ENCODE measurements around the gene LARP4B.

LARP4B gene

DNA sequence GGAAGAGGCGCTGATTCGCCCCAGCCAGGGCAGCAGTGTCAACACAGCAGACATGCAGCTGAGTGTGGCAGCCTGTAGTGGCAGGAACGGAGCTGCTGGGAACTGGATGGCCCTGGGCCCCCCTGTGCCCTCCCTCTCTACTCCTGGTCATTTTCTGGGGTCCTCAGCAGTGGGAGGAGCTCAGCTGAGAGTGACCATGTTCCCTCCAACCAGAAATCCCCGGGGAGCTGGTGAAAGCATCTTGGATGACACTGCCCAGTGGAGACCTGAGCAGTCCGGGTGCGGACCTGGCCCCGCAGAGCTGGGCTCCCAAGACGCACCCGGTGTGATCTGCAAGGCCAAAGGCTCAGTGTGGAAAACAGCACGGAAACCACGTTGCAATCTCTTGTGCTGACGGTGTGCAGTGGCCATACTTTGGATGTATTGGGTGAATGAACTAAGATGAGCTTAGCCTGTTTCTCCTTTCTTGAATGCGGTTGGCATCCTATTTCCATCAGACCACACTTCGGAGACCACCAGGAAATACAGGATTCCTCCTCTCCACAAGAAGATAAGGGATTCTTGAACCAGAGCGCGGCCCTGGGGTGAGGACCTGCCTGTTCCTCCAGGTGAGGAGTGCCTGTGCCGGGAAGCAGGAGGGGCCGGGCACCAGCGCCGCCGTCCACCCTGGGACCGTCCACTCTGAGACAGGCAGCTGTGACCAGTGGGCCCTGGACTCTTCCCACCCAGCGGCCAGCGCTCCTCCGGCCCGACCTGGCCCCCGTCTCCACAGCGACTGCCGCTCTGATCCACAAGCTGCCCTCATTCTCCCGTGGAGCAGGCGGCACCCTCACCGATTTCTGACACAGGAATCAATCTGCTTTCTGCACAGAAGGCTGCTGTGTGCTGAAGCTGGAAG, 148.5 kb downstream of the LARP4B start:
- Histone ChIP-seq H3K4me3 (ENCODE audit: low read depth, low read length) (no peak overlapping the region), H3K27ac (ENCODE audit: extremely low read depth, low read depth, low read length) (no peak overlapping the region), H3K36me3 (ENCODE audit: control insufficient read depth in 2 of 2, insufficient read depth in 1 of 2, low read length in 2 of 2) (no peaks in the 10 kb centered on the region), H3K4me1 (ENCODE audit: control insufficient read depth, insufficient read depth, low read length) (no peaks in the 10 kb centered on the region), H3K9me3 (ENCODE audit: control insufficient read depth, insufficient read depth, low read depth, low read length) (no peaks in the 10 kb centered on the region)
- POLR2A ChIA-PET: no interaction called here
- CTCF ChIA-PET: no interaction called here
- TF ChIP-seq ZNF140 (tag by site-specific recombination; IDR thresholded peaks at IDR 0.05): no peak
- no peak for TF ChIP-seq ZNF19 (tag by site-specific recombination; IDR thresholded peaks at IDR 0.05; ENCODE audit: low read depth)
- no peak for TF ChIP-seq ZNF138 (tag by site-specific recombination; IDR thresholded peaks at IDR 0.05; ENCODE audit: borderline replicate concordance)
- no peak for TF ChIP-seq ZNF548 (tag by site-specific recombination; IDR thresholded peaks at IDR 0.05)
- TF ChIP-seq ZNF121 (tag by site-specific recombination; IDR thresholded peaks at IDR 0.05): no peak
- TF ChIP-seq ZNF394 (tag by site-specific recombination; IDR thresholded peaks at IDR 0.05; ENCODE audit: borderline replicate concordance): no peak
- TF ChIP-seq YY1 (tag by site-specific recombination; IDR thresholded peaks at IDR 0.05): no peak
- TF ChIP-seq ZNF391 (tag by site-specific recombination; IDR thresholded peaks at IDR 0.05; ENCODE audit: borderline replicate concordance, low read depth): no peak
- TF ChIP-seq, protein P1, sequence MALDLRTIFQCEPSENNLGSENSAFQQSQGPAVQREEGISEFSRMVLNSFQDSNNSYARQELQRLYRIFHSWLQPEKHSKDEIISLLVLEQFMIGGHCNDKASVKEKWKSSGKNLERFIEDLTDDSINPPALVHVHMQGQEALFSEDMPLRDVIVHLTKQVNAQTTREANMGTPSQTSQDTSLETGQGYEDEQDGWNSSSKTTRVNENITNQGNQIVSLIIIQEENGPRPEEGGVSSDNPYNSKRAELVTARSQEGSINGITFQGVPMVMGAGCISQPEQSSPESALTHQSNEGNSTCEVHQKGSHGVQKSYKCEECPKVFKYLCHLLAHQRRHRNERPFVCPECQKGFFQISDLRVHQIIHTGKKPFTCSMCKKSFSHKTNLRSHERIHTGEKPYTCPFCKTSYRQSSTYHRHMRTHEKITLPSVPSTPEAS (tag by site-specific recombination; IDR thresholded peaks at IDR 0.05): no peak
- no peak for TF ChIP-seq BCL11B (tag by site-specific recombination; IDR thresholded peaks at IDR 0.05; ENCODE audit: low read depth)

DNA sequence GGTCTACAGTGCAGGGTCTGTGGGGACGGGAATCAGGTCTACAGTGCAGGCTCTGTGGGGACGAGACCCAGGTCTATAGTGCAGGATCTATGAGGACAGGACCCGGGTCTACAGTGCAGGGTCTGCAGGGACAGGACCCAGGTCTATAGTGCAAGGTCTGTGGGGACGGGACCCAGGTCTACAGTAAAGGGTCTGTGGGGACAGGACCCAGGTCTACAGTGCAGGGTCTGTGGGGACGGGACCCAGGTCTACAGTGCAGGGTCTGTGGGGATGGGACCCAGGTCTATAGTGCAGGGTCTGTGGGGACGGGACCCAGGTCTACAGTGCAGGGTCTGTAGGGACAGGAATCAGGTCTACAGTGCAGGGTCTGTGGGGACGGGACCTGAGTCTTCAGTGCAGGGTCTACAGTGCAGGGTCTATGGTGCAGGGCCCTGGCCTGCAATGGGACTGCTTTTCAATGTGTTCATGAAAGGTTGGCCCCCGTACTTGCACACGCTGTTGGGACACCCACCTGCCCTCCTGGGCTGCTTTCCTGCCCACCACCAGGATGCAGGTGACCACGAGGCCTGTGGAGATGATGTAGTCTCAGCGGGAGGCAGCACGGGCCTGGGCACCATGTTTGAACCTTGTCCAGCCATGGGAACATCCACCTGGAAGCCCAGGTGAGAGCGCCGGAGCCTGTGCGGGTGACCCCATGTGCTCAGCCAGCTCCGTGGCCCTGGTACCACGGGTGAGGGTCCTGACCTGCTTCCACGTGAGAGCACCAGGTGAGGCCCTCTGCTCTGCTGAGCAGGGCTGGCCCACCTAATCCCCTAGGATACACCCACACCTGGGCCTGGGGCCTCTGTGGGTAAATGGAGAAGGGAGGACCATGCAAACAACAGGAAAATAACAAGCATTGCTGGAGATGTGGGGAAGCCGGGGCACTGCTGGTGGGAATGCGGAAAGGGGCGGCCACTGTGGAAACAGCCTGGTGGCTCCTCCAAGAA, 150.7 kb downstream of the LARP4B start:
- ChIA-PET CTCF (no interaction called here), POLR2A (no interaction called here)
- Histone ChIP-seq H3K4me1 (ENCODE audit: control insufficient read depth, insufficient read depth, low read length) (no peaks in the 10 kb centered on the region), H3K27ac (ENCODE audit: extremely low read depth, low read depth, low read length) (no peak overlapping the region), H3K4me3 (ENCODE audit: low read depth, low read length) (no peak overlapping the region), H3K9me3 (ENCODE audit: control insufficient read depth, insufficient read depth, low read depth, low read length) (no peaks in the 10 kb centered on the region), H3K36me3 (ENCODE audit: control insufficient read depth in 2 of 2, insufficient read depth in 1 of 2, low read length in 2 of 2) (no peaks in the 10 kb centered on the region)
- TF ChIP-seq BCL11A (tag by site-specific recombination; IDR thresholded peaks at IDR 0.05; ENCODE audit: low read depth) (no peak), ZNF548 (tag by site-specific recombination; IDR thresholded peaks at IDR 0.05) (no peak), ZNF16 (tag by site-specific recombination; IDR thresholded peaks at IDR 0.05; ENCODE audit: low read depth) (no peak), REPIN1 (tag by site-specific recombination; IDR thresholded peaks at IDR 0.05; ENCODE audit: low read depth) (no peak), ZNF10 (tag by site-specific recombination; IDR thresholded peaks at IDR 0.05) (peak; percentile 63), ZNF621 (tag by site-specific recombination; IDR thresholded peaks at IDR 0.05) (no peak), ZNF223 (tag by site-specific recombination; IDR thresholded peaks at IDR 0.05) (no peak)

DNA sequence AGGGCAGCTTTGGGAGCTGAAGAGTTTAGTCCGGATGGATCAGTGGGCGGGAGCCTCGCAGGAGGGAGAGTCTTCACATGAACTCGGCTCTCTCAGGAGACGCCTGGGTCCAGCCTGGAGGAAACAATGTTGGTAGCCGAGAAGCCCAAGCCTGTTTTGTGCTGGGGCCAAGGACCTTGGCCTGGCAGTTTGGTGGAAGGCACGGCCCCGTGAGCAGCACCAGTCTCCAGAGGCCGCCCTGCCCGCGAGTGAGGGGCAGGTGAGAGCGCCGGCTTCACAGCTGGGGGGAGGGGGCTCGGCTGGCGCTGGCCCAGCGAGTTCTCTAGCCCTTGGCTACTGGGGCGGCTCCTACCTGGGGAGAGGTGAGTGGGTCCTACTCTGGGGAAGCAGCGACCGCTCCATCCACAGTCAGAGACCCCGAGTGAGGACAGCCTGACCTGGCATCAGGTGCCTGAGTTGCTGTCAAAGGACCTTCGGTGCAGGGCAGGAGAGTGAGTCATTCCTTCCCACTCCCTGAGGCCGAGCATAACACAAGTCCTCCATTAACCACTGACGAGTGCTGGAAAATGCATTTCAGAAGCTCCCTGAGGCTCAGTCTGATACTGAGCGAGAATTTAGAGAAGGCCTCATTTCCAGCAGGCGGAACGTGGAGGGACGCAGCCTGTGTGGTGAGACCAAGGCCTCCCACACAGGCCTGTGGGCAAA, 152.7 kb downstream of the LARP4B start:
- ChIA-PET POLR2A (no interaction called here), CTCF (interaction anchor here (0.5 kb wide), 1 partner anchor 771 kb away, joined by 3 read pairs; no protein-coding TSS in a partner anchor)
- no peaks in the 10 kb centered on the region for H3K4me1 ChIP-seq (ENCODE audit: control insufficient read depth, insufficient read depth, low read length)

More for the DNA sequence above, 152.7 kb downstream of the LARP4B start:
- Histone ChIP-seq H3K36me3 (ENCODE audit: control insufficient read depth in 2 of 2, insufficient read depth in 1 of 2, low read length in 2 of 2) (no peaks in the 10 kb centered on the region), H3K4me3 (ENCODE audit: low read depth, low read length) (no peak overlapping the region), H3K27ac (ENCODE audit: extremely low read depth, low read depth, low read length) (no peak overlapping the region), H3K9me3 (ENCODE audit: control insufficient read depth, insufficient read depth, low read depth, low read length) (no peaks in the 10 kb centered on the region)
- no peak for TF ChIP-seq ZNF366 (tag by site-specific recombination; conservative IDR thresholded peaks at IDR 0.05)
- TF ChIP-seq GLIS1 (tag by site-specific recombination; IDR thresholded peaks at IDR 0.05): no peak
- no peak for TF ChIP-seq IKZF3 (tag by site-specific recombination; IDR thresholded peaks at IDR 0.05)
- 0 out of 2 replicates have a peak, but pooled peaks have one; percentile 37 for TF ChIP-seq ZNF600 (tag by site-specific recombination; IDR thresholded peaks at IDR 0.05)
- no peak for TF ChIP-seq FEZF1 (tag by site-specific recombination; IDR thresholded peaks at IDR 0.05)
